GM12865 (cell line): Measurements from ENCODE around the gene GPR132.

Experiments
- DNase-seq: peaks from one replicate; pipeline ENCODE4 v3.0.0; 2010; ENCODE audit warnings: low read depth
- H3K4me3 ChIP-seq: 2 replicates; pipeline ENCODE4 v1.5.1; 2011; ENCODE audit warnings: mild to moderate bottlenecking, low read depth, low read length, control low read depth
- TF ChIP-seq, protein P1 (sequence below): IDR thresholded peaks from 2 replicates; pipeline ENCODE4 v1.5.1; 2011; ENCODE audit warnings: low read length, control low read depth, low read depth, inconsistent platforms; ENCODE audit not compliant: insufficient read depth; ENCODE audit errors: missing control alignments

The GPR132 gene

DNA sequence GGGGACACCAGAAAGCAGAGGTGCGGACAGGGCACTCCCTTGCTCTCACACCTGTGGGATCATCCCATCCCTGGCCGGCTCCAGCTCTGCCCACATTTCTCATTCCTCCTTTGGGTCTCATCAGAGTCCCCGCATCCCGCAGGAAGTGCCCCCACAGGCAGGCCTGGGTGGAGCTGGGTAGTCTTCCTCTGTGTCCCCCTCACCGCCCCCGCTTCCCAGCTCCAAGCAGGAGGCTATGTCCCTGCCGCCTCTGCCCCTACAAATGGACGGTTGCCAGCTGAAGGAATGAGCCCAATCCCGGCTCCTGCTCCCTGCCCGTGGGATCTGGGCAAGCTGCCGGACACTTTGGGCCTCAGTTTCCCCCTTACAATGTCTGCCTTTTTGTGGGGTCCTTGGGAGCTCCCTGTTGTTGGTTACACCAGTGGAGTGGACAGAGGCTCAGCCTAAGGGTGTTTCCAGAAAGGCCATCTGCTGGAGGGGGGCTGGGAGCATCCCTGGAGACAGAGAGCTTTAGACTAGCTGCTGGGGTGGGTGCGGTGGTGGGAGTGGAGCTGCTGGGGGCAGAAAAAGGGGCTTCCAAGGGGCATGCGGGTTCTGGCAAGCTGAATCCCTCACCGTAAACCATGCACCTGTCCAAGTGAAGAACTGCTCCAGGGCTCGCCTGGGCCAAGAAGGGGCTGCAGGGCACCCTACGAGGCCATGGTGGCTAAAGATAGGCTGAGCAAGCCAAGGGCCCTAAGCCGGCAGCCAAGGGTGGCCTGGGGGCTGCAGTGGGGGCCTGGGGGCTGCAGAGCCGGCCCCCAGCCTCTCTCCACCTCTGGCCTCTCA lies 7.9 kb upstream of the GPR132 start:
- DNase-seq, result no peak
- TF ChIP-seq, protein P1, sequence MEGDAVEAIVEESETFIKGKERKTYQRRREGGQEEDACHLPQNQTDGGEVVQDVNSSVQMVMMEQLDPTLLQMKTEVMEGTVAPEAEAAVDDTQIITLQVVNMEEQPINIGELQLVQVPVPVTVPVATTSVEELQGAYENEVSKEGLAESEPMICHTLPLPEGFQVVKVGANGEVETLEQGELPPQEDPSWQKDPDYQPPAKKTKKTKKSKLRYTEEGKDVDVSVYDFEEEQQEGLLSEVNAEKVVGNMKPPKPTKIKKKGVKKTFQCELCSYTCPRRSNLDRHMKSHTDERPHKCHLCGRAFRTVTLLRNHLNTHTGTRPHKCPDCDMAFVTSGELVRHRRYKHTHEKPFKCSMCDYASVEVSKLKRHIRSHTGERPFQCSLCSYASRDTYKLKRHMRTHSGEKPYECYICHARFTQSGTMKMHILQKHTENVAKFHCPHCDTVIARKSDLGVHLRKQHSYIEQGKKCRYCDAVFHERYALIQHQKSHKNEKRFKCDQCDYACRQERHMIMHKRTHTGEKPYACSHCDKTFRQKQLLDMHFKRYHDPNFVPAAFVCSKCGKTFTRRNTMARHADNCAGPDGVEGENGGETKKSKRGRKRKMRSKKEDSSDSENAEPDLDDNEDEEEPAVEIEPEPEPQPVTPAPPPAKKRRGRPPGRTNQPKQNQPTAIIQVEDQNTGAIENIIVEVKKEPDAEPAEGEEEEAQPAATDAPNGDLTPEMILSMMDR, result no peak
- H3K4me3 ChIP-seq, result no peak overlapping the region

DNA sequence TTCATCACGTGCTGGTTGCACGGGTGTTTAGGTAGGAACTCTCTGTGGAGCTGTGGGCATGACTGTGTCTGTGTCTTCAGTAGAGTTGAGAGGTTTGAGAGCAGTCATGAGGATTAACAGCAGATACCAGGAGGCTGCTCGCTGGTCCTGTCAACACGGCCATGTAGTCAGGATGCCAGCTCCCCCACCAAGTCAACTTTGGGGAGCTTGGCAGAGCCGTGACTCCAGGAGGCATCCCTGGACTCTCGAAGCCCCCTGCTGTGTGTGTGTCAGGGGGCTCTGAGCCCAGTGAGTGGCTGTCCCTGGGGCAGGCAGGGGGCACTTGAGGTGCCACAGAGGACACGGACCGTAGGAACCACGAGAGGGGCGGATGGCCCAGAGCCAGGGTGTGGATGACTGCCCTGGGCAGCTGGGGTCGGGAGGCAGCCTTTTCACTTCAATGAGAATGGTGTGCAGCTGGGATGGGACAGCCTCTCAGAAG lies 7.2 kb upstream of the GPR132 start:
- TF ChIP-seq, protein P1, result no peak
- DNase-seq, result no peak

DNA sequence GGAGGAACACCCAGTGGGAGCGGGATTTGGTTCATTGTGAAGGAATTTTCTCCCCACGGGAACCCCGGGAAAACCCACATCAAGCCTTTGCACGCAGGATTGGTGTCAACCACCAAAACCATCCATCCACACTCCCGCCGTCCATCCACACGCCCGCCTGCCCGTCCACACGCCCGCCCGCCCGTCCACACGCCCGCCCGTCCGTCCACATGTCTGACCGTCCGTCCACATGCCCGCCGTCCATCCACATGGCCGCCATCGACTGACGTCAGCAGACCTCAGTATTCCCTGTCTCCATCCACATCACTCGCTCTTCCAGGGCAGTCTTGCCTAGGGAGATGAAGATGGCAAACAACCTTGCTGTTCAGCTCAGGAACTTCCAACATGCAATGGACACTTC lies 6.7 kb upstream of the GPR132 start:
- no peak overlapping the region for H3K4me3 ChIP-seq
- TF ChIP-seq, protein P1, result no peak
- DNase-seq, result no peak

More for the DNA sequence above, 7.2 kb upstream of the GPR132 start:
- no peak overlapping the region for H3K4me3 ChIP-seq

DNA sequence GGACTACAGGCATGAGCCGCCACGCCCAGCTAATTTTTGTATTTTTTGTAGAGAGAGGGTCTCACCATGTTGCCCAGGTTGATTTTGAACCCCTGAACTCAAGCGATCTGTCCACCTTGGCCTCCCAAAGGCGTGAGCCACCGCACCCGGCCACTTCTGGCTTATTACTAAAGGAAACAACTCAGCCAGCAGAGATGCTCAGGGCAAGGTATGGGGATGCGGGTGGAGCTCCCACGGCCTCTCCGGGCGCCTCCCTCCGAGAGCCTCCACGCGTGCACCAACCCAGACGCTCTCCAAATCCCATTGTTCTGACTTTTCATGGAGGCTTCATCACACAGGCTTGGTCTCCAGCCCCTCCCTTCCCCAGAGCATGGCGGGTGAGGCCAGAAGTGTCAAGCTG lies 6.1 kb upstream of the GPR132 start:
- no peak overlapping the region for H3K4me3 ChIP-seq
- no peak for DNase-seq
- TF ChIP-seq, protein P1, result no peak

DNA sequence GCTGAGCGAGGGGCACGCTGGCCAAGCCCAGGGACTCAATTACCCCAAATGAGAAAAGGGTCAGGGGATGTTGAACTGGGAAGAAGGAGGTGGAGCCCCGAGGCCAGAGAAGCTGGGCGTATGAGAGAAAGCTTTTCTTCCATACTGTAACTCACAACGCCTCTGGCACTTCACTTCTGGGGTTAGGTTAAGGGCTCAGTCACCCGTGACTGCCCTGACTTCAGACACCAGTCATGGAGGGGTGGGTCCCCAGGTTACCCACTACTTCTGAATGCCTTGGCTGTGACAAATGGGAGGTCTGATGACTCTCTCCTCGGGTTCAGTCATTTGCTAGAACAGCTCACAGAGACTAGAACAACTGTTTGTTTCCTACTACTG lies 5.5 kb upstream of the GPR132 start:
- peak overlapping the region; percentile 25; the same call in 1 of the 2 replicates for H3K4me3 ChIP-seq
- TF ChIP-seq, protein P1, result no peak
- peak; percentile 83 for DNase-seq

DNA sequence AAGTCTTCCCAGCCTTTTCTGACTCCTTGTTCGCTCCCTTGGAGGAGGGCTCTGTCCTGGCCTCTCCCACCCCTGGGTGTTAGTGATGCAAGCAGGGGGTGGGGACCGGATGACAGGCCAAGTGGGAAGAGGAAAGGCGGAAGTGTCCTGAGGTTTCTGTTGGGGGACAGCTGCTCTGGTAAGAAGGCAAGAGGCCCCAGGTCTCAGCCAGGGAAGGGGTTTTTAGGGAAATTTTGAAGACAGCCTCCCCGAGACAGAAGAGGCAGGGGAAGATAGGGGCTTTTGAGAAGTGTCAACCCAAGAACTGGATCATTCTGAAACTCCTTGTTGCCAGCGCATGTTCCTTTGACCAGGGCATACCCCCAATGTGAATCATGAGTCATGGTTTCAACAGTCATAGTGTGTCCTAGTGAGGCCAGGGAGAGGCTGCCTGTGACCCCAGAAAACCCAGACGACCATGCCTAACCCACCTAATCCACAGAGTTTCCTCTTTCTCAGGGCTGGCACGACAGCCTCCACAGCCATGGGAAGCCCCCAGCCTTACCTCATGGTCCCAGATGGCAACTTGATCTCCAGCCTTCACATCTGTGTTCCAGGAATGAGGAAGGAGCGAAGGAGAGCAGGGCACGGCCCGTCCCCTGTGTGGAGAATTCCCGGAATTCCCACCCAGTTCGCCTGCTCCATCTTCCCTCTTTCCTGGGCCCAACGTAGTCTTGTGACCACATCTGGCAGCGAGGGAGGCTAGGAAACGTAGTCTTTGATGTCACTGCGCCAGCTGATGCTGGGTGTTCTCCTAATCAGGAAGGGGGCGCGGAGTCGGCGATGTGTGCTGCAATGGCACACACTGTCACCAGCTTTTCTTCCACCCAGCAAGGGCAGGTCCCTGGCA lies 4.9 kb upstream of the GPR132 start:
- TF ChIP-seq, protein P1, result no peak
- DNase-seq, result peak; percentile 96
- peak overlapping the region; percentile 57 for H3K4me3 ChIP-seq
